ENCODE measurements around the gene CDK1.

The CDK1 gene

GRCh38 chr10:60778214-60778970 lies at the start of gene CDK1:
Gene CDK1 (plus strand): TSS chr10:60778478. CDS start chr10:60780166, 1,688 bp downstream.
- DNase-seq = peak; percentile 97

DNA sequence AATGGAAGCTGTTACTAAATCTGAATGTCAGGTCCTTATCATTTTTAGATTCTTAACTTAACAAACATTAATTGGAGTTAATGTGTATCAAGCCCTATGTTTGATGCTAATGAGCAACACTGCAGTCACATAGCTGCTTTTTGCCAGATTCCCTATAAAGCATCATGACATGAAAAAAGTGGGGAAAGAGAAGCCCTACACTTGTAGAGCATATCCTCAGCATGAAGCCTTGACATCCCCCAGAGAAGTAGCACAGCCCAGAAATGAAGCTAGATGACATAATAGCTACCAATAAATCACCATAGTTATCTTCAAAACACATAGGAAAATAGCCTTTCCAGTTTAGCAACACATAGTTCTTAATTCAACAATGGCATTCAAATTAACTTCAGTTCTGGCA lies 49.2 kb upstream of the CDK1 start:
- no peak for DNase-seq

- peak; percentile 26 for DNase-seq
Measured at GRCh38 chr10:60731134-60731885, 47.0 kb upstream of the CDK1 start.

- DNase-seq = peak; percentile 19
Measured at GRCh38 chr10:60732198-60732806, 46.0 kb upstream of the CDK1 start.

- DNase-seq = peak; percentile 54
Measured at GRCh38 chr10:60732807-60733516, 45.3 kb upstream of the CDK1 start.

DNA sequence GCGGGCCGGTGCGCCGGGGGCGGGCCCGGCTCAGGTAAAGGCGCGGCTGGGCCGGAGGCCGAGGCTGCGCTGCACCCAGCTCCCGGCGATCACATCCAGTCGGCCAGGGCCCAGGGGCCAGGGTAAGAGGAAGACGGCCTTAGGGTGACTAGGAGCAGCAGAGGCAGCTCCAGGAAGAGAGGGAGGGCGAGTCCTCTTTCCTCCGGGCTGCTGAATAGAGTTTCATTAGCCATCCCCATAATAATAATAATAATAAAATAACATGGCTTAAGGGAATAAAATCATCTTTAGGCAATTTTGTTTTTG lies 44.8 kb upstream of the CDK1 start:
- no peak for DNase-seq

GRCh38 chr10:60733826-60734225 lies 44.5 kb upstream of the CDK1 start:
- no peak for DNase-seq

GRCh38 chr10:60734226-60734625 lies 44.1 kb upstream of the CDK1 start:
- no peak for DNase-seq

- DNase-seq = no peak
Measured at GRCh38 chr10:60735244-60735643, 43.0 kb upstream of the CDK1 start.

- DNase-seq = no peak
Measured at GRCh38 chr10:60737242-60737641, 41.0 kb upstream of the CDK1 start.

- DNase-seq = no peak
Measured at GRCh38 chr10:60739558-60739957, 38.7 kb upstream of the CDK1 start.

DNA sequence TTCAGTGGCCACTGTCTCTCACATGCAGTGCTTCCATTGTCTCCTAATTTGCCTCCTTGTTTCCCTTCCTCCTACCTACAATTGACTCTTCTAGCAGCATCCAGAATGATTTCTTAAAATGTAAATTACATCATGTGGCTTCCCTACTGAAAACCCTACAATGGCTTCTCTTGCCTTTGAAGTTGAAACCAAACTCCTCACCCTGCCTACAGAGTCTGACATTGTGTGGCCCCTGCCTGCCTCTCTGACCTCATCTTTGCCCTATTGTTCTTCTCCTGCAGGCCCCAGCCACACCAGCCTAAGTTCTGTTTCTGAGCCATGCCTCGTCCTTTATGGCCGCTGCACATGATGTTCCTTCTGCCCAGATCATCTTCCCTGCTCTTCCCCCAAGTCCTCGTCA lies 35.8 kb upstream of the CDK1 start:
- no peak for DNase-seq

- no peak for DNase-seq
Measured at GRCh38 chr10:60747817-60748469, 30.3 kb upstream of the CDK1 start.

DNA sequence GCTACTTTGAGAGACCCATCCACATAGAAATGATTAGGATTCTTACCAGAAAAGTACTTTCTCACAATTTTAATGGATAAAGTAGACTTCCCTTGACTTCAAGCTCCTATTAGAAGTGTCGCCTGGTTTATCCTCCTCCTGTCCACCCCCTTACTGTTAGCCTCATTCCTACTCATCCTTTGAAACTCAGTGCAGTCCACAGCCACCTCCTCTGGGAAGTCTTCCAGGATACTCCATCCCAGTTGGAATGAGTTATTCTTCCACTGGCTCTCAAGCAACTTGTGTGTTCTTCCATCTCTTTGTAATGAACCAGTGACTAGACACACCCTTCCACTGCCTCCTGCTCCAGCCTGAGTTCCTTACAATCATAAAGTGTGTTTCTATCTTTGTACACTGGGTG lies 25.1 kb upstream of the CDK1 start:
- no peak for DNase-seq

DNA sequence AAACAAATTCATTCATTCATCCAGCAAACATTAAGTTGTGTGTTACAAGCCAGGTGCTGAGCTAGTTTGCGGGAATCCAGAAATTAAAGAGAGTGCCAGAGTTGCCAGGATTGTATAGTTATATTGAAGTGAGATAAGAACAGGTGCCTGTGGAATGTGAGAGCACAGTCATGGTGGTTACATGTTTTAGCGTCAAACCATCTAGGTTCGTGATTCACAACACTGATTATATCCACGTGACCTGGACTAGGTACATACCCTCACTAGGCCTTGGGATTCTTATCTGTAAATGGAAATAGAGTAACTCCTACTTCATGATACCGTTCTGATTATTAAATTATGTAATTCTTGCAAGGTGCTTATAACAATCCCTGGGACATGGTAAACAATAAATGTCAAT lies 24.5 kb upstream of the CDK1 start:
- DNase-seq = no peak

DNA sequence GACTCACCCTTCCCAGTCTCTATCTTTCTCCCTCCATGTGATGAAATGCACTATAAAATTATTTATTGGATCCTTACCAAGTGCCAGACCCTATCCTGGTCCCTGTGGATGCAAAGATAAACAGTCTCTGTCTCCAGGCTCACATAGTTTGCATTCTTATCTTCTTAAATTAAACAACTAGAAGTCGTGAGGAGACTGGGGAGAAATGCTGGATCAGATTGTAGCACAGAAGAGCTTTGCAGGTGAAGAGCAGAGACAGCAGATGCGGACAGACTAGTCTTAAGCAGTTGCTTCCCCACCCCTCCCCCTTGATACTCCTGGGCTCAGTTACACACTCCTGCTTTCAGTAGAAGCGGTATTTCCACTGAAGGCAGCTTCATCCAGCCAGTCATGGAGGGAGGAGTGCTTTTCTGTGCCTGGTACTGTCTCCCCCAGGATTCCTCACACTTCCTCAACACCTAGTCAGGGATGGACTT lies 20.8 kb upstream of the CDK1 start:
- no peak for DNase-seq

GRCh38 chr10:60759181-60759580 lies 19.1 kb upstream of the CDK1 start:
- DNase-seq = no peak

DNA sequence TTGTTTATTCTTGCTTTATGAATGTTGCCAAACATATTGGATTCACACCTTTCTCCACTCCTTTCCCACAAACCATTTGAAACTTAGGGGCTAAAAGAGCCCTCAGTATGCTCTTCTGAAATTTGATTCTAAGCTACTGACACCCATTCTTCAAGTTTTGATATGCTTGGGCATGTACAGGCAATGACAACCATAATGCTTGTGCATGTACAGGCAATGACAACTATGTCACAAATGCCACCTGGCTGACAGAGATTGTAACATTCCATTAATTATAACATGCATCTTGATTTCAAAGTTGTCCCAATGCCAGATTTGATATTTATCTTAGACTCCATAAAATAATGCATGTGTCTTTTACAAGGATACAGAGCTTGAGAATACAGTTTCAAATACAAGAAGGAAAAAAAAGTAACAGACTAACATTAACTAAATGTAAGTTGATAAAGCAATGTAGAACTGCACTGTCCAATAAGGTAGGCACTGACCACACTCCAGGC lies 17.5 kb upstream of the CDK1 start:
- no peak for DNase-seq

DNA sequence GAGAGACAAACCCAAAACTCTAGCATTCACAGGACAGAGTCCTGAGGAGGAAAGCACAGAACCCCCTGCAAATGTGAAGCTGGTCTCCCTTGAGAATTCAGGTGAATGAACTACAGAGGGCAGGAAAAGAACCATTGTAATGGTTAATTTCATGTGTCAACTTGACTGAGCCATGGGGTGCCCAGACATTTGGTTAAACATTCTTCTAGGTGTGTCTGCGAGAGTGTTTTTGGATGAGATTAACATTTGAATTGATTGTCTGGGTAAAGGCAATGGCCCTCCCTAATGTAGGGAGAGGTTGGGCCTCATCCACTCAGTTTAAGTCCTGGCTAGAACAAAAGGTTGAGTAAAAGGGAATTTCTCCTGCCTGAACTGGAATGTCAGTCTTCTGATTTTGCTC lies 15.7 kb upstream of the CDK1 start:
- DNase-seq = no peak

DNA sequence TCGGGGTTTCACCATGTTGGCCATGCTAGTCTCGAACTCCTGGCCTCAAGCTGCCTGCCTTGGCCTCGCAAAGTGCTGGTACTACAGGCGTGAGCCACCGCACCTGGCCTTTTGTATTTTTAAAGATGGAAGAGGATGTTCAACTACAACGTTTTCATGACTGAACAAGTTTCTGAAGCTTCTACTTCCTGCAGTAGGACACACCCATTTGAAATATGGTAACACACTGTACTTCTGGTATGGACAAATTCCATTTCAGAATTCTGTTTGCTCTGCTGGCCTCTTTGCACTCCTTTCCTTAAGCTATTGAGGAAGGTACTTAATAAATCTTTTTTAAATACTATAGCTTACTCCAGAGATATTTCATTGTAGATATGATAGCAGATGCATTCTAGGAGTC lies 10.9 kb upstream of the CDK1 start:
- DNase-seq = no peak

DNA sequence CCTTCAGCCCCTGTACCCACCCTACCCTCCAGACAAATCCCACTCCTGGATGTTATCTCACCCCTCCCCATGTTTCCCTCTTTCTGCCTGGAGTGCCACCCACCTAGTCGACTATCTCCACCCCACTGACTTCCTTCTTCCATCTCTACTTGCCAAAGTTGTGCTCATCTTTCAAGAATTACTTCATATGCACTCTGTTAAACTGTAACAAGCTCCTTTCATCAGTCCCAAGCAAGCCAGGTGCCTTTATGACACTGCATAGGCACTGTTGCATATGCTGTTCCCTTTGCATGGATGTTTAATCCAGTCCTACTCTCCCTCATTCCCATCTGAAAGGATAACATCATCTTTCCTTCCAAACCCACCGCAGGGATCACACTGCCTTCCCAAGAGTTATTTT lies 8.9 kb upstream of the CDK1 start:
- DNase-seq = no peak

- DNase-seq = no peak
Measured at GRCh38 chr10:60777696-60778213, 523 bp upstream of the CDK1 start.
